HG02884 (cell line): ENCODE data around the gene PLA2G4E.

Source experiments
- ATAC-seq: cut with Tn5 transposase; IDR thresholded peaks from one replicate; pipeline ENCODE4 v1.9.1; 2021; ENCODE audit warnings: mild to moderate bottlenecking, moderate library complexity; ENCODE audit not compliant: unreplicated experiment

Gene PLA2G4E

GRCh38 chr15:42024303-42024702, 3.5 kb upstream of the PLA2G4E start:
- ATAC-seq: no peak

GRCh38 chr15:42021593-42021992, 751 bp upstream of the PLA2G4E start:
- ATAC-seq: no peak

GRCh38 chr15:42018306-42019224, 2.3 kb downstream of the PLA2G4E start:
- no peak for ATAC-seq

DNA sequence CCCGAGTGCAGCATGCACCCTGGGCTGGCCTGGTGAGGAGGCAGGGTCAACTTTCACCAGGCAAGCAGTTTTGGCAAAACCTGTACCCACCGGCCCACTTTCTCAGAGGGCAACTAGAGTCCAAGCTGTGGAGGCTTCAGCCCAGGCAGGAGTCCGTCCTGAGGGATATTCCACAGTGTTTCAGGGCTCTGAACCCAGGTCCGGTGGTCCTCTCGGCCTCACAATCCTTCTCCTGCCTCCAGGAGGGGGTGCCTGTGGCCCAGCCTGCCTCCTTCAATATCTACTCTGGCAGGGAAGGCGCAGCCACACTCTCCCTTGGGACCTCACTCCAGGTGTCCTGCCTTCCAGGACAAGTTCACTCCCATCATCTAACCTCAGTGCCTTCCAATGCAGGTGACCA, 3.9 kb downstream of the PLA2G4E start:
- no peak for ATAC-seq

DNA sequence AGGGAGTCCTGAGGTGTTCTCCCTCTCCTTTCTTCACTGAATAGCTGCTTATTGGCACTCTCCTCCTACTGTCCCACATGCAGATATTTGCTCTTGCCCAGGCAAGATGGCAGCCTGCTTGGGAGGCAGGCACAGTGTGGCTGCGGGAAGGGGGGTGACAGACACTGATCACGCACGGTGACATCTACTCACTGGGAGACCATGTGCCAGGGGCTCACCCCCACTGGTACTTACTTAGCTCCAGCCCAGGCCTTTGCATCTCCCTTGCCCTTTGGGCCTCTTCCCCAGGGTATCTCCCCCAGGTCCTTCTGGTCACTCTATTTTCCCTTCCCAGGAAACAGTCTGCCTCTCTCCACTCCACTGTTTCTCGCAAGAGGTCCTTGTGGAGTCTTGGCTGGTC, 6.4 kb downstream of the PLA2G4E start:
- ATAC-seq: no peak

DNA sequence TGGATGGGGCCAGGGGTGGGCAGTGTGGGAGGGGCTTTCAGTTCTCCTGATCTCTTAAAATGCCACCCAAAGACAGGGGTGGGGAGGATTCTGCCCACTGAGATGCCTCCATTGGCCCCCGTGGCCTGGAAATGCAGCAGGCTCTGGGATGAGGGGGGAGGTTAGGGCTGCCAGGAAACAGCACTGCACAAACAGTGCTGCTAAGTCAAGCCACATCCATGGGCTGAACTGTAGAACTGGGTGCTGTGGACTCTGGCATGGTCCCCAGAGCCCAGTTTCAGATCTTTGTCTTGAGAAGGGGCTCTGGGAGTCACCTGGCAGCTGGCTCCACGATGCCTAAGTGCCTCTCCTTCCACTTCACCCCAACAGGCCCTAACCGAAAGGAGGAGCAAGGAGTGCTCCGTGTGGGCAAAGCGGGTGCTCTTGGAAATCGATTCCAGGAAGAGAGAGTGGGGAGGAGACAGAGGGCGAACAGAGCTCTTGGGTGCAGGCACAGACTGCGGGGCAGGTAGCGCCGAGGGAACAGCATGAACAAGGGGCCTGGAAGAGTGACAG, 7.8 kb downstream of the PLA2G4E start:
- no peak for ATAC-seq

- ATAC-seq: no peak
Observed at GRCh38 chr15:42012241-42012640, 8.6 kb downstream of the PLA2G4E start.

DNA sequence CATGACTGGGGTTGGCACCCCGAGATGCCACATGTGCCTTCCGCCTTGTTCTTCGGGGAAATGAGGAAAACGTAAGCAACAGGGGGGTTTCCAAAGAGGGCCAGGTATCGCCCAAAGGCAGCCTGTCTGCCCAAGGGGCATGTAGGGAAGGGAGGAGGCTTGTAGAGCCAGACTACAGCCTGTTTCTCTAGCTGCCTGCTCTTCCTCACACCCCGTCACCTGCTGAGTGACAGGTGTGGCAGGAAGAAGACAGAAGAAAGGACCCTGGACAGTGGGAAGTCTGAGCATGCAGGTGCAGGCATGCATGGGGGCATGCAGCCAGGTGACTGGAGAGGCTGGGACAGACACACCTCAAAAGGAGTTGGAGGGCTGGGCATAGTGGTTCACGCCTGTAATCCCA, 9.8 kb downstream of the PLA2G4E start:
- no peak for ATAC-seq

GRCh38 chr15:42010434-42010833, 10.4 kb downstream of the PLA2G4E start:
- ATAC-seq: no peak

DNA sequence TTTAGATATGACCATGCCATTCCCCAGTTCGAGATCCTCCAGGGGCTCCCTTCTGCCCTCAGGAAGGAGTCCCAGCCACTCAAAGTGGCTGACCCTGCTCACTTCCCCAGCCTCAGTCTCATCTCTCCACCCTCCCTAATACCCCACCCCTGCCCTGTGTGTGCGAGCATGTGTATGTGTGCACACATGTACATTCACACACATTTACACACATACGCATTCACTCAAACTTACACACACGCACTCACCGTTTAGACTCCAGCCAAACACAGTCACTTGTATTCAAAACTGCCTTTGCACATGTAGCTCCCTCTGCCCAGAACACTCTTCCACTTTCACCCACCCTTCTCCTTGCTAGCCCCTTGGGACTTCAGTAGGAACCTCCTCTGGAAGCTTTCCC, 11.4 kb downstream of the PLA2G4E start:
- no peak for ATAC-seq

- ATAC-seq: no peak
Observed at GRCh38 chr15:42009022-42009421, 11.8 kb downstream of the PLA2G4E start.

- no peak for ATAC-seq
Observed at GRCh38 chr15:42007386-42007785, 13.5 kb downstream of the PLA2G4E start.

DNA sequence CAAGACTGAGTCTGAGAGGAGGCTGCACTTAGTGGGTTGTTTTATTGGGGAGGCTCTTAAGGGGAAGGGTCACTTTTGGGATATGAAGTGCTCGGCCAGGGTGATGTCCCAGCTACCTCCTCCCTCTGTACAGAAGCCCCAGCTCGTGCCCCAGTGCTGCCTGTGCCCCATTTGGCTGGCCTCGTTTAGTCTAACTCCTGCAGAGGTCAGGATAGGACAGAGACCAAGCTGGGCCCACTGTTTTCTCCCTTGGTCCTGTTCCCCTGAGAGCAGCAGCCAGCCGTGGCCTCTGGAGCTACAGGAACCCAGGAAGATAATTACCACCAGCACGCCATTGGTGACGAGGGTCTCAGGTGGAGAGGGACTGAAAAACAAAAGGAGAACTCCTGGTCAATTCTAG, 18.5 kb downstream of the PLA2G4E start:
- ATAC-seq: no peak

GRCh38 chr15:42001236-42001635, 19.6 kb downstream of the PLA2G4E start:
- no peak for ATAC-seq

DNA sequence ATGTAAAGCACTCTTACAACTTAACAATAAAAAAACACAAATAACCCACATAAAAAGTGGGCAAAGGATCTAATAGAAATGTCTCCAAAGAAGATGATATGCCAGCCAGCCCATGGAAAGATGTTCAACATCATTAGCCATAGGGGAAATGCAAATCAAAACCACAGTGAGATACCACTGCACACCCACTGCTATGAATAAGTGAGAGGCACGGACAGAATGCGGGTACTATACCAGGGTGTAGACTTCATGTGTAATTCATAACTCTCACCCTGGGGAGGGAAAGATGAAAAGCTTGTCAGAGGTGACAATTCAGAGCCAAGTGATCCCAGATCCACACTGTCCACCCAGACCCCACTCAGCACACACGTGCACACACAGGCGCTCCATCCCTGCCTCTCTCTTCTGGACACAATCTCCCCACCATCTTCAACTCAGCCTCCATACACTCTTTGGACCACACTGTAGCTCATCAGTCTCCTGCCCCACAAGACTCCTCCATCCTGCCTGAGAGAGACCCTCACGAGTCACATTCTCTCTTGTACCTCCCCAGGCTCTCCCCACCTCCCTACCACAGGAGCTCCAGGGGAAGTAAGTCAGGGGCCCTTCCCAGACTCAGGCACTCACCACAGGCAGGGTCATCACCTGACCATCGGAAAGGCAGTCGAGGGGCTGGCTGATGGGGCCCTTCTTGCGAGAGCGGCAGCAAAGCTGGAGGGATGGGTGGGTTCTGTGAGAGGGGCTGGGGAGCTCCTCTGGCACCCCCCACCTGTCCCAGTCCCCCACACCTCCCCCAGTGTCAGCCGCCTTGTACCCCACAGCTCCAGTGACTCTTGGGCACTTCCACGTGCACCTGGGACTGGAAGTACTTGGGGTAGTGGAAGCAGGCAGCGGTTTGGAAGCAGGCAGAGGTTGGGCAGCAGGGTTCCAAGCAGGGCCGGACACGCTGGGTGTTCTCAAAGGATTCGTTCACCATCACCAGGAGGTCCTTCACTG, 21.3 kb downstream of the PLA2G4E start:
- ATAC-seq: no peak

- ATAC-seq: no peak
Observed at GRCh38 chr15:41997845-41998244, 23.0 kb downstream of the PLA2G4E start.

DNA sequence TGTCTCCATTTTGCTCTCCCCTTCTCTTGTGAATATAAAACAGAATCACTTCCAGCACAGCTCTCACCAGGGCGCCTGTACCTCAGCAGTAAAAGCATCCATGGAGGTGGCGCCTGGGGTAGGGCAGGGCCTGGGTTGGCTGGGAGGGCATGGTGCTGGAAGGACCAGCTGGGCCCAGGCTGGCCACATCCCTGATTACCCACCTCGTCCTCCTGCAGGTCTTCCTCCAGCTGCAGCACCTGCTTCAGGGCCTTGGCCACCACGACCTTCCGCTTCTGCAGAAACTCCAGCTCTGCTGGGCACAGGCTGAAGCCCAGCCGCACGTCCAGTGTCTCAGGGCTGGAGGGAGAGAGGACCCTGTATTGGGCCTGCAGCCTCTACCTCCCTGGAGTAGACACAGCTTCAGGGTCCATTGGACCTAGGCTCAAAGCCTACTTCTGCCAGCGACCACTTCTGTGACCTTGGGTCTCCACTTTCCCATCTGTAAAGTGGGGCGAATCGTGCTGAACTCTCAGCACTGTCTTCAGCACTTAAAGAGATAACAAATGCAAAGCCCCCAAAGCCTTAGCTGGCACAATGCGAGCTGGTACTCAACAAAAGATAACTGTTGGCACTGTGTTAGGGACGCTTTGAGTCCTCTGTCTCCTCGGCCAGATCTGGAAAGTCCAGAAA, 23.8 kb downstream of the PLA2G4E start:
- no peak for ATAC-seq

- ATAC-seq: no peak
Observed at GRCh38 chr15:41996376-41996775, 24.5 kb downstream of the PLA2G4E start.

DNA sequence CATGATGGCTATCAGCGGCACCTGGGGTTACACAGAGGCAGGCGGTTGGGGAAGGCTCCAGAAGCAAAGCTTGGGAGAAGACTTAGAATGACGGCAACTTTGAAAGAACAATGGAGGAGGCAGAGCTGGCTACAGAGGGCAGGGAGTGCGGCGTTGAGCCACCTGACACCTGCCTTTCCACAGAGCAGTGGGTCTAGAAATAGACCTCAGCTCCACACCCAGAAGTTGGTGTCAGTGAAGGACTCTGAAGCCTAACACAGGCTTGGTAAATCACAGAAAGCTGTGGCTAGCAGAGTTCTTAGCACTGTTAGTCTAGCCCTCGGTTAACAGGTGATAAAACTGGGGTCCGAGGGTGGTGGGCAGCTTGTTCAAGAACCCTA, 25.4 kb downstream of the PLA2G4E start:
- ATAC-seq: no peak

GRCh38 chr15:41994772-41995475, 25.9 kb downstream of the PLA2G4E start:
- no peak for ATAC-seq
